ENCODE data around the gene KLRG1.

- TF ChIP-seq CTCF (IDR thresholded peaks at IDR 0.05) (no peak), POLR2A (IDR thresholded peaks at IDR 0.05) (no peak)
Observed at GRCh38 chr12:8970432-8970831, 18.9 kb upstream of the KLRG1 start.

Data from body of pancreas (tissue), 4 donors.